NCI-H82 (cell line): ENCODE measurements around the gene APOL1.
A peak's percentile ranks its signal among the peaks of the same experiment; 100 is the strongest.
"Not testable (repeated sequence)": the region's sequence is repeated elsewhere in the genome, so short reads cannot be mapped to it uniquely, and the experiment has no call there.

Experiments
- DNase-seq: peaks from one replicate; lab custom pipeline; 2025; lab: John Stamatoyannopoulos, UW

Gene APOL1

GRCh38 chr22:36225333-36225922 lies 27.5 kb upstream of the APOL1 start:
- no peak for DNase-seq

DNA sequence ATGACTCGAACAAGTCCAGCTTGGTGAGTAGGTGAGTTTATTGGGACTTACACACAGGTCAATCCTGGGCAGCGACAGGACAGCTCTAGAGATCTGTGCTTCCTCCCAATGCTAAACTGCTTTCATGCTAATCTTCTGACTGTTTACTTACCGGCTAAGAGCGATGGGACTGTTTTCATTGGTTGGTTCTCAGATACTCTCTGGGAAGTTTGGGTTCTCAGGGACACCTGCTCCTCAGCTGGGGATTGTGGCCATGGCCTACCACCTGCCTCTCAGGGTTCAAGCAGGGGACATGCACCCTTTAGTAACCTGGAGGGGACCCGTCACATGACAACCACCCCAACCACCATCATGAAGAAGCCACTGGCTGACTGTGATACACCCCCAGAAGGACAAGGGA lies 26.7 kb upstream of the APOL1 start:
- DNase-seq: peak; percentile 31

DNA sequence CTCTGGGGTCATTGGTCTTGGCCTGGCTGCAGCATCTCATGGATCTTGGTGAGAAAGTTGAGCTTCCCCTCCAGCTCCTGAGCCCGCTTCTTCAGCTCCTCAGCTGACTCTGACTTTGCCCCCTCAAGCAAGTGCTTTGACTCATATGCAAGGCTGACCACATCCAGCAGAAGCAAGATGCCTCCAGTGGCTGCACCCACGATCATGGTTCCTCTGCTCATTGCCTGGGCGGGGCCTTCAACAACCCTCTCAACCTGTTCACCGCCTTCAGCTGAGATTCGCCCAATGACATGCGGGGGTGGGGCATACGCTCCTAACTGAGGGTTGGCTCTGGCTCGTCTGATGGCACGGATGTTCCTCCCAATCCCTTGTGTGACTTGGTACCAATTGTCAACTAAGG lies 25.5 kb upstream of the APOL1 start:
- DNase-seq: no peak

- no peak for DNase-seq
These were observed 25.1 kb upstream of the APOL1 start for GRCh38 chr22:36227806-36228205.

GRCh38 chr22:36228369-36228768 lies 24.6 kb upstream of the APOL1 start:
- DNase-seq: not testable (repeated sequence)

DNA sequence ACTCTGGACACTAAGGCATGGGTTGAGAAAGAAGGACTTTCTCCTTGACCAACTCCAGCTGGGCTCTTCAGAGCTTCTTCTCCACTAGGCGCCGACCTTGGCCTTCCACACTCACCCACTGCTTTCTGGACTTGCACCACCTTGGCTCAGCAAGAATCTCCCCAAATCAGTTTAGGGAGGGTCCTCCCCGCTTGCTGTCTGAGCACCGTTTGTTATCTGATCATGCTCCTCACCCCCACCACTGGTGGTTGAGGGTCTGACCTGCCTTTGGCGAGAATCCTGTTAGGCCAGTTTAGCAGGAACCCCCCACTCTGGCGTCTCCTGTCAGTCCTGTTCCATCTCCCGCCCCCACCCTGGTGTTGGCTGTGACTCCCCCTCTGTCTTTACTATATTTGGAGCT lies 24.0 kb upstream of the APOL1 start:
- DNase-seq: no peak

GRCh38 chr22:36229649-36230048 lies 23.3 kb upstream of the APOL1 start:
- DNase-seq: not testable (repeated sequence)

GRCh38 chr22:36231051-36231450 lies 21.9 kb upstream of the APOL1 start:
- not testable (repeated sequence) for DNase-seq

- DNase-seq: no peak
These were observed 20.1 kb upstream of the APOL1 start for GRCh38 chr22:36232715-36233401.

GRCh38 chr22:36233796-36234195 lies 19.1 kb upstream of the APOL1 start:
- DNase-seq: no peak

GRCh38 chr22:36234213-36234612 lies 18.7 kb upstream of the APOL1 start:
- no peak for DNase-seq

GRCh38 chr22:36234919-36235318 lies 18.0 kb upstream of the APOL1 start:
- DNase-seq: no peak

DNA sequence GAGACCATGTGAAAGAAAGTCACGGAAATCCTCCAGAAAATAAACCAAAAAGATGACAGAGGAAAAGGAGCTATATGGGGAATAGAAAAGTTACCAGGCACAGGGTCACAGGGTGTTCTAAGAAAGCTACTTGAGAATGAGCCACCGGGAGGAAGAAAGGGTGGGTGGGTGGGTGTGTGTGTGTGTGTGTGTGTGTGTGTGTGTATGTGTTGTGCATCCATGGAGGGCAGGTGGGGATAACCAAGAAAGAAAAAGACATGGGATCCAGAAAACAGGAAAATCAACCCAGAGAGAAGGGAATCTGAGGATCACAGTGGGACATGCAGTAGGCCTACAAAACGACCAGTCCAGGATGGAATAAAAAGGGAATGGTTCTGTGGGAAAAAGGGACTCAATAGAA lies 17.3 kb upstream of the APOL1 start:
- DNase-seq: no peak

GRCh38 chr22:36236388-36237319 lies 16.3 kb upstream of the APOL1 start:
- DNase-seq: no peak

DNA sequence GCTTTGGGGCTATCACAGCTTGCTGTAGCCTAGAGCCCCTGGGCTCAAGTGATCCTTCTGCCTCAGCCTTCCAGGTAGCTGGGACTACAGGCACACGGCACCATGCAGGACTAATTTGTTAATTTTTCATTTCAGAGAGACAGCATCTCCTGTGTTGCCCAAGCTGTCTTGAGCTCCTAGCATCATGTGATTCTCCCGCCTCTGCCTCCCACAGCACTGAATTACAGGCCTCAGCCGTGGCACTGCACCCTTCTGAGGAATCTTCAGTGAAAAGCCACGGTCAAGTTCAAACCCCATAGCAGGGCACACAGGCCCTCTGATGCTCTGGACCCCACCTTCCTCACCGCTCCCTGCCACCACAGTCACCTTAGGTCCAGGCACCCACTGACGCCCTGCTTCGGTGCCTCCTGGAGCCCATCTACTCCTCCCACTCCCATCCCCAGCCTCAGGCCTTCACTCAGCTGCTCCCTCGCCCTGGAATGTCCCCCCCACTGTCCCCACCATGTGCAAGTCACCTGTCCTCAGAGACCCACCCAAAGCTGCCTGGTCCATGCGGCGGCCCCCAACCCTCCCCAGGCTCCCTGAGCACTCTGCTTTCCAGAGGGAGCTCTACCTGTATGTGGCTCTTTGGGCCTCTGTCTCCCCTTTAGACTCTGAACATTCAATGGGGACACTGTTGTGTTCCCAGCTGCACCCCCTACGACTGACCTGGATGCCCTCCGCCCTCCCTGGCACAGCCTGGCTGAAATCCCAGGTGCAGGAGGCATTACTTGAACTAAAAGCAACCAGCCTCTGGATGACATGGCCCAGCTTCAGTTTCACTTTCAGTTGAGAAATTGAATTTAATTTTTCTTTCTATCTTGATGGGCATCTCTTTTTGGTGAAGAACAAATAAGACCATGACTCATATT lies 15.2 kb upstream of the APOL1 start:
- no peak for DNase-seq

GRCh38 chr22:36238373-36239149 lies 14.4 kb upstream of the APOL1 start:
- no peak for DNase-seq

DNA sequence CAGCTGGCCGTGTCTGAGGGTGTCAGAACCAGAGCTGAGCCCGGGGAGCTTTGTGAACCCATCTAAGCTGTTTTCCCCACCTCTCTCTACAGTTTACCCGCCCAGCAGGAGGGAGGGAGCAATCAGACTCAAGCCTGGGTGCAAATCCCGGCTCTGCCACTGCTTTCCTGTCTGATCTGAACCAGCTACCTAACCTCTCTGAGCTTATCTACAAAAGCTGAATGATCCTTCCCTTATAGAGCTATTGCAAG lies 13.9 kb upstream of the APOL1 start:
- no peak for DNase-seq

DNA sequence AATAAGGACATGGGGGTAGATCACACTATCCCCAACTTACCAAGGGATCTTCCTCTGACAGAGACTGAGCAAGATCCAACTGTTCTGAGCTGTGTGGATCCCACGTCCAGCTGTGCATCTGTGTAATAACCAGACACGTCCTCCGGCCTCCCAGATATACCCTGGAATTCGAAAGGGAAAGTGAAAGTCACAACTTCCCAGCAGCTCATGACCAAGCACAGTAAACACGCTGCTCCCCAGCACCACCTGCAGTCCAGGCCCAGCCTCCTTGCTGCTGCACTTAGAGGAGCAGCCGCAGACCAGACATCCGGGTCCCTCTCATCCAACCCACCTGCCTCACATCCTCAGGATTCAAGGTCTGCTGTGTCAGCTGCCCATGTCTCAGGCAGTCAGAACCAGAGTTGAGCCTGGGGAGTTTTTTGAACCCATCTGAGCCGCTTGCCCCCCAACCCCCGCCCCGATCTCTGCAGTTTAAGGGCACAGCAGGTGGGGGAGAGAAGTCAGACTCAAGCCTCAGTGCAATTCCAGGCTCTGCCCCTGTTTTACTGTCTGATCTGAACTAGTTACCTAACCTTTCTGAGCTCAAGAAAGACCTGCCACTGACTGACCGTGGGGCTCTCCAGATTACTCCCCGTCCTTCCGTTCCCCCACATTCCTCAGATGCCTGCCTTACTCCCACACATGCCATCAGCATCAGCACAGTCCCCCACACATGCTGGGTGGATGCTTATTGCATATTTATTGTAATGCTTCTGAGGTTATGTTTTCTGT lies 13.3 kb upstream of the APOL1 start, which contains the start of gene APOL2:
Gene APOL2, minus strand, starts transcription at position 127 of the 771 bp plus-strand sequence. CDS start 6,365 bp downstream, outside the sequence.
- peak; percentile 74 for DNase-seq

- no peak for DNase-seq
These were observed 8.9 kb upstream of the APOL1 start for GRCh38 chr22:36243986-36244385.
